Adrenal gland (tissue), 12 donors: ENCODE data around the gene USP3. TPM values are rescaled to one million over a fixed set of nuclear protein-coding genes. Genes with fewer than 3 reads are reported as not detected.

Experiments used
- DNase-seq, 7 donors: peaks; one replicate each; pipeline ENCODE4 v3.0.0-alpha.2; 2019 to 2020
- H3K27ac ChIP-seq, 5 donors: fragments of 200-600 bp; sonication (generic) in 4 of 5; 1 replicate in 3 of 5; 2 replicates in 2 of 5; pipeline versions ENCODE4 v1.5.1 to v1.8.0; 2016 to 2020; ENCODE audit warnings: mild to moderate bottlenecking in 1 of 5
- H3K27me3 ChIP-seq: fragments of 200-600 bp; 2 replicates; pipeline ENCODE4 v1.8.0; 2021
- H3K36me3 ChIP-seq, 2 donors: fragments of 200-600 bp; replicated peaks in 1 of 2; 1 replicate in 1 of 2; 2 replicates in 1 of 2; pipeline versions ENCODE4 v1.5.1 to v1.8.0; 2018 to 2022
- H3K4me1 ChIP-seq, 2 donors: fragments of 200-600 bp; replicated peaks in 1 of 2; 1 replicate in 1 of 2; 2 replicates in 1 of 2; pipeline versions ENCODE4 v1.5.1 to v1.8.0; 2018 to 2021
- H3K4me3 ChIP-seq, 4 donors: fragments of 200-600 bp; sonication (generic) in 3 of 4; one replicate each; pipeline ENCODE4 v1.5.1; 2016 to 2018
- H3K9me3 ChIP-seq, 3 donors: fragments of 200-600 bp; sonication (generic) in 1 of 3; replicated peaks in 1 of 3; 1 replicate in 2 of 3; 2 replicates in 1 of 3; pipeline versions ENCODE4 v1.5.1 to v1.8.0; 2016 to 2021
- CTCF ChIP-seq, 6 experiments: fragments of 450-650 bp in 4 of 6; fragments of 200-600 bp in 2 of 6; sonication (generic) in 1 of 6; IDR thresholded peaks; 1 replicate in 5 of 6; 2 replicates in 1 of 6; pipeline versions ENCODE4 v1.5.1 to v1.8.0; 2016 to 2021; ENCODE audit warnings: antibody characterized with exemption in 6 of 6, mild to moderate bottlenecking in 2 of 6, moderate library complexity in 1 of 6
- POLR2A ChIP-seq, 2 donors: fragments of 450-650 bp; IDR thresholded peaks; one replicate each; pipeline ENCODE4 v1.6.1; 2017; ENCODE audit warnings: antibody characterized with exemption in 2 of 2, mild to moderate bottlenecking in 2 of 2, moderate library complexity in 1 of 2
- WGBS, 4 donors: extraction: QIAGEN DNeasy Blood & Tissue Kit in 2 of 4; methylation state at CpG; one replicate each; pipeline versions ENCODE4 v1.1.5 to v1.1.7; 2013 to 2017; 5-methylcytosine and 5-hydroxymethylcytosine counted together
- intact Hi-C, 2 donors: fragments of 100-400 bp; cut with DNase I; formaldehyde crosslinking; loops; one replicate each; pipeline versions ENCODE4 v1.14.1 to v1.15.0; 2022 to 2023
- polyA plus RNA-seq, 3 donors: library from polyadenylated mRNA; stranded (reverse); fragments of 200-250 nt in 2 of 3; fragments of 350-450 nt in 1 of 3; fragmentation: Illumina TruSeq in 1 of 3; extraction: RNeasy Lipid Tissue Mini Kit (QIAGEN cat#74804) in 1 of 3; gene quantifications; one replicate each; pipeline ENCODE4 v1.2.3, GENCODE V29; 2013 to 2014
- total RNA-seq, 9 donors: library from RNA; depleted of rRNA in 4 of 9; stranded (reverse); fragments of >200 nt in 4 of 9; fragments of 120-200 nt in 1 of 9; fragmentation: NEBNext Ultra II Directional in 1 of 9; extraction: Animal tissue kit (Norgen Biotek cat#: 25700) in 1 of 9; gene quantifications; one replicate each; pipeline versions ENCODE4 v1.1.0 to v1.2.4, GENCODE V29; 2013 to 2023
- donor health status: healthy with polysubstance abuse.
- donor health status: Bipolar disorder and iron deficiency.
- donor health status: DM: yes; HTN: yes; CAD: no.
- donor health status: DM: no; HTN: no; CAD: no.
- donor health status: DM: no; HTN: no; CAD: no.
- donor health status: DM: yes; HTN: yes; CAD: no.

The USP3 gene
- total and polyA plus RNA-seq, 12 donors: 23.0 to 55.0 (median 35.5) TPM

GRCh38 chr15:63503739-63504246, 600 bp upstream of the USP3 start:
- Histone ChIP-seq H3K36me3 (no peaks in the 10 kb centered on the region), H3K4me3 (peak overlapping the region; percentile 18 to 97 (median 42)), H3K27me3 (no peaks in the 10 kb centered on the region), H3K27ac (peak overlapping the region; percentile 98 to 100 (median 100)), H3K4me1 (peaks cover 28 to 52% of the 10 kb centered on the region in 2 donors), H3K9me3 (no peaks in the 10 kb centered on the region)
- intact Hi-C loops: loop anchor here in 1 of 2 donors (10.0 kb wide), 1 partner anchor 51 kb away; no protein-coding TSS in a partner anchor
- DNase-seq: peak; percentile 78 to 90 (median 84)
- TF ChIP-seq POLR2A (IDR thresholded peaks at IDR 0.05): no peak
- no peak for TF ChIP-seq CTCF (IDR thresholded peaks at IDR 0.05)
- 0 to 2% (median 1%) methylated on average over 2 to 28 of the region's 28 CpGs for WGBS, 4 donors

- Histone ChIP-seq H3K9me3 (no peaks in the 10 kb centered on the region), H3K4me1 (peaks cover 38 to 67% of the 10 kb centered on the region in 2 donors), H3K36me3 (no peaks in the 10 kb centered on the region), H3K4me3 (peak overlapping the region; percentile 58 to 97 (median 70)), H3K27ac (peak overlapping the region; percentile 44 to 100 (median 100)), H3K27me3 (no peaks in the 10 kb centered on the region)
- DNase-seq: peak; percentile 54 to 85 (median 67)
- TF ChIP-seq POLR2A (IDR thresholded peaks at IDR 0.05) (peak in 1 of 2 donors; percentile 30), CTCF (IDR thresholded peaks at IDR 0.05) (peak in 5 of 6 experiments; percentile 31 to 54 (median 43))
- WGBS, 4 donors: 0 to 1% (median 0%) methylated on average over 15 to 79 of the region's 79 CpGs
- intact Hi-C loops: loop anchor here in 1 of 2 donors (10.0 kb wide), 1 partner anchor 50 kb away; no protein-coding TSS in a partner anchor
Measured at GRCh38 chr15:63504979-63505841, 817 bp downstream of the USP3 start.

GRCh38 chr15:63505842-63506222, 1.4 kb downstream of the USP3 start:
- no peak for DNase-seq
- TF ChIP-seq CTCF (IDR thresholded peaks at IDR 0.05) (peak in 1 of 6 experiments; percentile 13), POLR2A (IDR thresholded peaks at IDR 0.05) (no peak)
- no peaks in the 10 kb centered on the region for H3K36me3 ChIP-seq
- H3K9me3 ChIP-seq: no peaks in the 10 kb centered on the region
- peaks cover 41 to 69% of the 10 kb centered on the region in 2 donors for H3K4me1 ChIP-seq
- no peaks in the 10 kb centered on the region for H3K27me3 ChIP-seq
- 12 to 17% (median 13%) methylated on average over 8 of the region's 8 CpGs for WGBS, 4 donors
- intact Hi-C loops: loop anchor here in 1 of 2 donors (10.0 kb wide), 1 partner anchor 49 kb away; no protein-coding TSS in a partner anchor
- peak overlapping the region in 3 of 4 donors; percentile 58 to 97 (median 75) for H3K4me3 ChIP-seq
- H3K27ac ChIP-seq: peak overlapping the region in 4 of 5 donors; percentile 98 to 100 (median 100)

GRCh38 chr15:63506537-63507035, 2.2 kb downstream of the USP3 start:
- H3K4me3 ChIP-seq: peak overlapping the region in 1 of 4 donors; percentile 97
- intact Hi-C loops: loop anchor here in 1 of 2 donors (10.0 kb wide), 1 partner anchor 48 kb away; no protein-coding TSS in a partner anchor
- H3K27ac ChIP-seq: peak overlapping the region in 1 of 5 donors; percentile 100

More at GRCh38 chr15:63506537-63507035, 2.2 kb downstream of the USP3 start:
- no peaks in the 10 kb centered on the region for H3K9me3 ChIP-seq
- no peak for TF ChIP-seq CTCF (IDR thresholded peaks at IDR 0.05)
- TF ChIP-seq POLR2A (IDR thresholded peaks at IDR 0.05): no peak
- H3K36me3 ChIP-seq: no peaks in the 10 kb centered on the region
- 70 to 82% (median 74%) methylated on average over 8 of the region's 8 CpGs for WGBS, 4 donors
- H3K4me1 ChIP-seq: peaks cover 34 to 68% of the 10 kb centered on the region in 2 donors
- DNase-seq: no peak
- no peaks in the 10 kb centered on the region for H3K27me3 ChIP-seq
